HG03097 (cell line): Measurements from ENCODE around the gene PLPP3.

Source experiments
- ATAC-seq: cut with Tn5 transposase; IDR thresholded peaks from one replicate; pipeline ENCODE4 v1.9.1; 2021; ENCODE audit not compliant: unreplicated experiment, low FRiP score

PLPP3 gene

GRCh38 chr1:56468518-56468917, 110.8 kb downstream of the PLPP3 start:
- no peak for ATAC-seq

DNA sequence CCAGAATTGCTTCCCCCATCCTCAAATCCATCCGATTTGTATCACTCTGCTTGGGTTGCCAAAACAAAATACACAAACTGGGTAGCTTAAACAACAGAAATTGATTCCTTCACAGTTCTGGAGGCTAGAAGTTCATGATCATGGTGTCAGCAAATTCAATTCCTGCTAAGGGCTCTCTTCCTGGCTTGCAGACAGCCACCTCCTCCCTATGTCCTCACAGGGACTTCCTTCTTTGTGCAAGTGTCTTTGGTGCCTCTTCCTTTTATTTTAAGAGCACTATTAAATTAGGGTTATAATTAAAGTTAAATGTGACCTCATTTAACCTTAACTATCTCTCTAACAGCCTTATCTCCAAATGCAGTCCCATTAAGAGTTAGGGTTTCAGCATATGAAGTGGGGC, 112.8 kb downstream of the PLPP3 start:
- no peak for ATAC-seq

DNA sequence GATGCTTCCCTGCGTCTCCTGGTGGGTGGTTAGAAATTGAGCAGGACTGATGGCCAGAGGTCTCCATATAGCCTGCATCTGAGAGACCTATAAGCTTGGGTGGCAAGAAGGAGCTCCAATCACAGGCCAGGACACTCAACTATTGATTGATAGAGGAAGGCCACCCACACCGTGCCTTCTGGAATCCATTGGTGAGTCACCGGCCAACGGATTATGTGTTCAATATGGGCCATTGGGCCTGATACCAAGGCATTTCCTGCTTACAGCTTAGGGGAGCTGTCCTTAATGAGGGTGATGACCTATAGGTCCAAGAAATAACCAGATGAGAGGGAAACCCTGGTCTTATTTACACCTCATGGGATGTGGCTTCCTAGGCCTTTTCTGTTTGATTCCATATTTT, 115.1 kb downstream of the PLPP3 start:
- ATAC-seq = no peak

- no peak for ATAC-seq
Measured at GRCh38 chr1:56463376-56463775, 116.0 kb downstream of the PLPP3 start.

DNA sequence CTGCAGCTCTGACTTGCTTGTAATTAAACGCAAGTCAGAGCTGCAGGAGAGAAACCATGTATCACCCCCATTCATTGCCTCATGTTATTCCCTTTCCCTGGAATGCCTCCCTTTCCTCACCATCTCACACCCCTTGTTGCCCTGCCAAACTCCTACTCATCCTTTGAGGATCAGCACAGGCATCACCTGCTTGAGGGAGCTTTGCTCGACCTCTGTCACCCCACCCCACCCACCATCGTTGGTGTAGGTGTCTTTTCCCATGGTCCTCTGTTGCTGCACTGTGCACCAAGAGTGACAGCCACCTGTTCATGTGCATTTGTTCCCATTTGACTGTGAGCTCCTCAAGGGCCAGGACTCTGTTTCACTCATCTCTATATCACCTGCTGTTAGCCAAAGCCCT, 117.2 kb downstream of the PLPP3 start:
- no peak for ATAC-seq

- no peak for ATAC-seq
Measured at GRCh38 chr1:56461158-56462127, 117.9 kb downstream of the PLPP3 start.

DNA sequence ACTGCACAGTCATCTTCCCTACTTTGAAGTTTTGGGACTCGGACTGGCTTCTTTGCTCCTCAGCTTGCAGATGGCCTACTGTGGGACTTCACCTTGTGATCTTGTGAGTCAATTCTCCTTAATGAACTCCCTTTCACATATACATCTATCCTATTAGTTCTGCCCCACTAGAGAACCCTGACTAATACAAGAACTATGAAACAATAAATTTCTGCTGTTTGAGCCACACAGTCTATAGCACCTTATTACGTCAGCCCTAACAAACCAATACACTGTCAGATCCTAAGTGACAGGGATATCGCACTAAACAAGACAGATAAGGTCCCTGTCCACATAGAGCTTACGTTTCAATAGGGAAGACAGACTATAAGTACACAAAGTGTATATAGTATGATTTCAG, 120.1 kb downstream of the PLPP3 start:
- ATAC-seq = no peak

GRCh38 chr1:56457756-56458375, 121.5 kb downstream of the PLPP3 start:
- no peak for ATAC-seq

DNA sequence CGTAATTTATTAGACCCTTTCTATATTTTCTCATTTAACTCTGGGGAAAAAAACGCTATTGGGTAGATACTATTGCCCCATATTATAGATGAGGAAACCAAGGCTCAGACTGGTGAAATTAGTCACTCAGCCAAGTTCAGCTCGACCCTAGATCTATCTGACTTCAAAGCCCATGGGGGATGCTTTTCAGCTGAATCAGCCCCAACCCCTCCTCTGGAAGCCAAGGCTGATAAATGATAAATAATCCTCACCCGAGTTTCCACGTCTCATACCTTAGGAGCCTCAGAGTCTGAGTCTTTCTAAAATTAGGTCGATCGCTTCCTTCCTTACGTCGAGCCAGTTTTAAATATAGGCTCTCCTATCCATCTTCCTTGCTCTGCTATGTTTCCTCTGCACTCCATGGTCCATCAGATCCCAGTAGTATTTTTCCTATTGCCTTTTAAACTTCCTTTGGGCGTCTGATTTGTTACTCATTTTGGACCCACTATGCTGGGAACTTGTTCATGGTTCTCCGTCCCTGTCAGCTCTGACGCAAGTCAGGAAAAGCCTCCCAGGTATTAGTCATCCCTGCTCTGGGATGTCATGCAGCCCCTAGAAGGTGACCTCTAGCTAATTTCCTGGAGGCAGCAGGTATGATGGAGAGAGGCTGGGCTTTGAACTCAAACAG, 122.8 kb downstream of the PLPP3 start:
- no peak for ATAC-seq

DNA sequence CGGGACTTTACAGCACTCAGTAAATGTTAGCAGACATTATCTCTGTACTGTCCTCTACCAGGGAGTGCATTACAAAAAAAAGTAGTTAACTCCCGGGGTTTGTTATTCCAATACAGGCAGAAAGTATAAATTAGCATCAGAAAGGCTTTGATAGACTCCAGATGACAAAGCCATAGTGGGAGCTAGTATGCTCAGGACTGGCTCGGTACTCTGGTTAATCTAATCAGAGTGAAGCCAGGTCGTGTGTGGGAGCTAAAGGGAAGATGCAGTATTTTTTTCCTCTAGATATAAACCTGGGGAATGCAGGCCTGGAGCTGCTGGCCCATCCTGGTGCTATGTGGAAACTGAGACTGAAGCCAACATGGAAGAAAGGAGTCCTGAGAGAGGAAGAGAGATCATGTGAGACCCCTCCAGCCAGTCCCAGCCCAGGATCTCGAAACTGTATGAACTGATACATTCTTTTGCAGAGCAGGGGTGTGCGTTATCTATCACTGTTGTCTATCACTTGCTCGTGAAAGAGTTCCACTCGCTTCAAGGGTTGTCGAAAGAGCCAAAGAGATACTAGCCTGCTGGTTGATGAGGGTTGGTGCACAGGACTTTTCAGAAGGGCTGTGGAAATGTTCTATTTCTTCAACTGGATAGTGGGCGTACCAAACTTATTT, 125.8 kb downstream of the PLPP3 start:
- ATAC-seq = no peak

DNA sequence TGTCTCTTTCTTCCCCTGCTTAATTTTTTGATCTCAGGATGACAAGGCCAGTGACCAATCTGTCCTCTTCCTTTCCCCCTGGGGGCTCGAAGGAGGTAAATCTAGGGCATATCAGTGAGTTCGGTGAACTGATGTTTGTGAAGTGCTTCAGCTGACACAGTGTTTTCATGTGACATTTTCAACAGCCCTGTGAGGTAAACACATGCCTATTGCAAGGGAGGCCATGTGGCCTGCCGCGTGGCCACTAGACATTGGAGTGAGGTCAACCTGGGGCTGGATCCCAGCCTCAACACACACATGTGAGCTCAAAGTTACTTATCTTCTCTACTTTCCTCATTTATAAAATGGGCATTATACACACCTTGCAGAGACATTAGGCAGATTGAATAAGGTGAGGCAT, 126.3 kb downstream of the PLPP3 start:
- ATAC-seq = no peak

- no peak for ATAC-seq
Measured at GRCh38 chr1:56452027-56453011, 127.0 kb downstream of the PLPP3 start.

GRCh38 chr1:56451491-56451890, 127.9 kb downstream of the PLPP3 start:
- ATAC-seq = no peak

GRCh38 chr1:56450004-56450666, 129.2 kb downstream of the PLPP3 start:
- no peak for ATAC-seq

- no peak for ATAC-seq
Measured at GRCh38 chr1:56448529-56449300, 130.6 kb downstream of the PLPP3 start.

- ATAC-seq = no peak
Measured at GRCh38 chr1:56447823-56448222, 131.5 kb downstream of the PLPP3 start.

- ATAC-seq = no peak
Measured at GRCh38 chr1:56446531-56447098, 132.7 kb downstream of the PLPP3 start.

DNA sequence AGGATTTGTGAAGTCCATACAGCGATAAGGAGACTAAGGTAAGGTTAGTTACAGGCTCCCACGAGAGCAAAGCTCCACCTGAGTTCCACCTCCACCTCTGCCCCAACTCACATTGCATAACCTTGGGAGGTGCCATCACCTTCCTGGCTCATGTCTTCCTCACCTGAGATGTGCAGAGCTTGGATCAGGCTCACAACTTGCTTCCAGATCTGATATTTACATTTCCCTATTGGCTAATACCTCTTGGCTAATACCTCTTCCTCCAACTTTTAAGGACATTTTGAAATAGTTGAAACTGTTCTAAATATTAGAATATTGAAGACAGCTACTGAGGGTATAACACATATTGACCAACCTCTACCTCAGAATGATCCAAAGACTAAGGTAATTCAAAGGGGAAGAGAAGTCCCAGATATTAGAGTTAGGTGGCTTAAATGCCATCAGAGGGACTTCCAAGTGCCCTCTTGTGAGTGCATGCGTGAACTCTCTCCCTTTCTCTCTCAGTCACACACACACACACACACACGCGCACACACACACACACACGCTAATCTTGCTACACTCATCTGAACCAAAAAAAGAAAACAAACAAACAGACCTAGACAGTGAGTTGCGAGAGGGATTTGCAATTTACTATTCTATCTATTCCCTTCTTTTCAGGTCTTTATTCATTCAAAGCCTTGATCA, 134.3 kb downstream of the PLPP3 start:
- ATAC-seq = no peak
